PC-9 (cell line): ENCODE measurements around the gene NFKBIZ. TPM values are rescaled to one million over a fixed set of nuclear protein-coding genes. Genes with fewer than 3 reads are reported as not detected.

Source experiments
- BruUV-seq: library from RNA; stranded (reverse); fragments of 400-500 nt; replicated peaks from 2 replicates; lab custom pipeline; 2021; lab: Mats Ljungman, UMichigan
- CTCF ChIA-PET: fragments of 300-600 bp; sonication (Branson Sonifier 250); formaldehyde crosslinking; loops from one replicate; lab custom pipeline; 2022; ENCODE audit warnings: antibody characterized with exemption; lab: Charles Lee
- POLR2A ChIA-PET: fragments of 300-600 bp; sonication (Branson Sonifier 250); formaldehyde crosslinking; loops from one replicate; lab custom pipeline; 2022; ENCODE audit warnings: antibody characterized with exemption; ENCODE audit not compliant: unreplicated experiment; lab: Charles Lee
- DNase-seq, 2 experiments: peaks; one replicate each; pipeline versions ENCODE4 v3.0.0 to v3.0.0-alpha.2; 2015 to 2022; ENCODE audit warnings: mixed read lengths in 1 of 2
- H2AFZ ChIP-seq: fragments of 200-600 bp; sonication (generic); 2 replicates; pipeline ENCODE4 v1.8.1; 2017; ENCODE audit warnings: antibody characterized with exemption
- H3F3A ChIP-seq: fragments of 200-600 bp; sonication (generic); 2 replicates; pipeline ENCODE4 v1.8.1; 2017; ENCODE audit warnings: antibody characterized with exemption, mild to moderate bottlenecking, low read depth; ENCODE audit not compliant: insufficient read depth
- H3K27ac ChIP-seq: fragments of 200-600 bp; sonication (generic); 2 replicates; pipeline ENCODE4 v1.6.1; 2016; ENCODE audit warnings: mixed run types
- H3K27me3 ChIP-seq: fragments of 200-600 bp; sonication (generic); 2 replicates; pipeline ENCODE4 v1.6.1; 2016; ENCODE audit warnings: low read depth, mixed run types; ENCODE audit not compliant: insufficient read depth
- H3K36me3 ChIP-seq: fragments of 200-600 bp; sonication (generic); 2 replicates; pipeline ENCODE4 v1.6.1; 2016; ENCODE audit warnings: low read depth, mixed run types
- H3K4me1 ChIP-seq: fragments of 200-600 bp; sonication (generic); replicated peaks from 2 replicates; pipeline ENCODE4 v1.6.1; 2016; ENCODE audit warnings: mixed run types; ENCODE audit not compliant: insufficient read depth
- H3K4me2 ChIP-seq: fragments of 200-600 bp; sonication (generic); 2 replicates; pipeline ENCODE4 v1.6.1; 2017; ENCODE audit warnings: mixed run types
- H3K4me3 ChIP-seq: fragments of 200-600 bp; sonication (generic); 2 replicates; pipeline ENCODE4 v1.6.1; 2016; ENCODE audit warnings: mixed run types
- H3K79me2 ChIP-seq: fragments of 200-600 bp; sonication (generic); 2 replicates; pipeline ENCODE4 v1.6.1; 2017; ENCODE audit warnings: low read depth, mixed run types
- H3K9me2 ChIP-seq: fragments of 200-600 bp; sonication (generic); 2 replicates; pipeline ENCODE4 v1.8.1; 2017; ENCODE audit warnings: mild to moderate bottlenecking; ENCODE audit not compliant: insufficient read depth
- H3K9me3 ChIP-seq: fragments of 200-600 bp; sonication (generic); 2 replicates; pipeline ENCODE4 v1.8.1; 2016; ENCODE audit warnings: low read depth; ENCODE audit not compliant: insufficient read depth
- H4K20me1 ChIP-seq: fragments of 200-600 bp; sonication (generic); 2 replicates; pipeline ENCODE4 v1.8.1; 2017; ENCODE audit not compliant: insufficient read depth
- EZH2 ChIP-seq: fragments of 200-600 bp; sonication (generic); IDR thresholded peaks from 2 replicates; pipeline ENCODE4 v1.8.0; 2017; ENCODE audit warnings: antibody characterized with exemption, low read depth
- intact Hi-C: fragments of 100-400 bp; cut with micrococcal nuclease; formaldehyde crosslinking; loops from one replicate; pipeline ENCODE4 v1.10.0; 2022; ENCODE audit not compliant: unreplicated experiment
- total RNA-seq: library from RNA; stranded (reverse); gene quantifications from 2 replicates; pipeline ENCODE4 v1.2.3, GENCODE V29; 2021
- TF ChIP-seq, protein P1 (sequence below): fragments of 200-600 bp; sonication (generic); conservative IDR thresholded peaks from 2 replicates; pipeline ENCODE4 v1.6.1; 2017; ENCODE audit warnings: mixed run types, antibody characterized with exemption, mild to moderate bottlenecking, moderate library complexity

Gene NFKBIZ
- total RNA-seq, 1 experiment from 2014 or later: 44.9 TPM

DNA sequence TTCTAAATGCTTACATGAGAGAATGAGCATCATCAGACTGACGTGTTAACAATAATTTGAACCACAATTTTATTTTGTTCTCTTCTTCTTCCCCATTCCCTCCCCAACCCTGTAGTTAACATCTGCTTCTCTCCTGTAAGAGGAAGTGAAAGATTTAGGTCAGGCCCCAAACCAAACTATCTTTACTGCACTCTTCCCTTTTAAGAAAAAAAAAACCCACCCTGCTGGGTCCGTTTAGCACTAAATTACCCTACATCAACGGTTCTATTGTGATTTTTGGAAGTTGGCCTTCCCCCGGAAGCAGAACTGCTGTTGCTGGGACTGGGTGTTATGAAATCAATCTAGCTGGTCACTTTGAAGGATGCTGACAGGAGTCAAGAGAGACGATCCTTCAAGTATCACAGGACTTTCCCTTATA lies 49.4 kb downstream of the NFKBIZ start:
- H3K79me2 ChIP-seq: no peaks in the 10 kb centered on the region
- POLR2A ChIA-PET: no interaction called here
- peaks cover 6% of the 10 kb centered on the region; the same call in 1 of the 2 replicates for H3K4me1 ChIP-seq
- no peaks in the 10 kb centered on the region for H3K9me3 ChIP-seq
- TF ChIP-seq EZH2: no peak
- TF ChIP-seq, protein P1, sequence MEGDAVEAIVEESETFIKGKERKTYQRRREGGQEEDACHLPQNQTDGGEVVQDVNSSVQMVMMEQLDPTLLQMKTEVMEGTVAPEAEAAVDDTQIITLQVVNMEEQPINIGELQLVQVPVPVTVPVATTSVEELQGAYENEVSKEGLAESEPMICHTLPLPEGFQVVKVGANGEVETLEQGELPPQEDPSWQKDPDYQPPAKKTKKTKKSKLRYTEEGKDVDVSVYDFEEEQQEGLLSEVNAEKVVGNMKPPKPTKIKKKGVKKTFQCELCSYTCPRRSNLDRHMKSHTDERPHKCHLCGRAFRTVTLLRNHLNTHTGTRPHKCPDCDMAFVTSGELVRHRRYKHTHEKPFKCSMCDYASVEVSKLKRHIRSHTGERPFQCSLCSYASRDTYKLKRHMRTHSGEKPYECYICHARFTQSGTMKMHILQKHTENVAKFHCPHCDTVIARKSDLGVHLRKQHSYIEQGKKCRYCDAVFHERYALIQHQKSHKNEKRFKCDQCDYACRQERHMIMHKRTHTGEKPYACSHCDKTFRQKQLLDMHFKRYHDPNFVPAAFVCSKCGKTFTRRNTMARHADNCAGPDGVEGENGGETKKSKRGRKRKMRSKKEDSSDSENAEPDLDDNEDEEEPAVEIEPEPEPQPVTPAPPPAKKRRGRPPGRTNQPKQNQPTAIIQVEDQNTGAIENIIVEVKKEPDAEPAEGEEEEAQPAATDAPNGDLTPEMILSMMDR: no peak
- no peaks in the 10 kb centered on the region for H3K36me3 ChIP-seq
- H3K4me3 ChIP-seq: no peak overlapping the region
- H3K27me3 ChIP-seq: no peaks in the 10 kb centered on the region
- CTCF ChIA-PET: no interaction called here
- H3K4me2 ChIP-seq: no peak overlapping the region
- no peaks in the 10 kb centered on the region for H3K9me2 ChIP-seq
- H3F3A ChIP-seq: no peaks in the 10 kb centered on the region
- BruUV-seq: no TSS peak
- intact Hi-C loops: no loop called here
- no peak overlapping the region for H2AFZ ChIP-seq
- H3K27ac ChIP-seq: no peak overlapping the region
- H4K20me1 ChIP-seq: no peaks in the 10 kb centered on the region
- DNase-seq: no peak

DNA sequence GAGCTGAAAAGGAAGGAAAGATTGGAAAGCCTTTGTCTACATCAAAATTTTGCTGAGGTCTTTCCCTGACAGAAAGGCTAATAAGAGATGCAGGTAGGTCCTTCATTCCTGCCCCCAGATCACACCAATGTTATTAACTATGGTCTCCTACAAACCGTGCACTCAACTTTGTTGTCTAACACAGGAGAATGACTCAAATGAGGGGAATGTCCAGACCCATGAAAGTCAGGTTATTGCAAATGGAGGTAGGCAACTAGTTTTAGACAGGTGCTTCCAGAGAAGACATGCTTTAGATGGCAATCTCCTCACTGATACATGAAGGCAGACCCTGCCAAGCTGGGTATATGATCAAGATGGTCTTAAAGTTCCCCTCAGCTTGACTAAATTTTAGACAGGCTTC lies 51.0 kb downstream of the NFKBIZ start:
- no peak for TF ChIP-seq EZH2
- TF ChIP-seq, protein P1: no peak

DNA sequence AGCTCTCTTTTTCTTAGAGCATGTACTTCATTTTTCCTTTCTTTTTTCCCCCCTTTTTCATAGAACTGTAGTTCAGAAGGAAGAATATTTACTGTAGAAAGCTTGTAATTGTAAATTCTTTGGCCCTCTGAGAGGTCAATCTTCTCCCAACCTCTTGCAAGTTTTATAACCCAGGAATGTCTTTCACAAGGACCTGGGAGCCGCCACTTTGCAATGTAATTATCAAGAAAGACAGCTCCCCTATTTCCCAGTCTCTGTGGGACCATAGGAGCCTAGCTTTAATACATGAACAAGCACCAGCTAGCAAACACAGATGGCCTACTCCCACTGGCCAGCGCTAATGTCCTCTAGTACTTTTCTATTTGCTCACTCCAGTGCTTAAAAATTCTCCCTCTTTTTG lies 51.4 kb downstream of the NFKBIZ start:
- BruUV-seq: no TSS peak
- peaks cover 6% of the 10 kb centered on the region for H3K4me1 ChIP-seq
- TF ChIP-seq EZH2: no peak
- TF ChIP-seq, protein P1: no peak
- no peaks in the 10 kb centered on the region for H3K9me3 ChIP-seq
- CTCF ChIA-PET: interaction anchor here (0.6 kb wide), 1 partner anchor 328 kb away, joined by 5 read pairs; no protein-coding TSS in a partner anchor
- H3K36me3 ChIP-seq: no peaks in the 10 kb centered on the region
- POLR2A ChIA-PET: no interaction called here
- no peak for DNase-seq
- no peaks in the 10 kb centered on the region for H3F3A ChIP-seq
- no peak overlapping the region for H3K4me3 ChIP-seq
- H3K79me2 ChIP-seq: no peaks in the 10 kb centered on the region
- no peaks in the 10 kb centered on the region for H3K9me2 ChIP-seq
- intact Hi-C loops: no loop called here
- no peak overlapping the region for H3K4me2 ChIP-seq
- no peaks in the 10 kb centered on the region for H4K20me1 ChIP-seq
- no peak overlapping the region for H2AFZ ChIP-seq
- H3K27ac ChIP-seq: no peak overlapping the region
- no peaks in the 10 kb centered on the region for H3K27me3 ChIP-seq

More for the DNA sequence above, 51.0 kb downstream of the NFKBIZ start:
- Histone ChIP-seq H3K27me3 (no peaks in the 10 kb centered on the region), H3K36me3 (no peaks in the 10 kb centered on the region), H3K4me1 (peaks cover 6% of the 10 kb centered on the region), H3K9me3 (no peaks in the 10 kb centered on the region), H3F3A (no peaks in the 10 kb centered on the region), H2AFZ (0 out of 2 replicates have a peak overlapping the region, but pooled peaks have one; percentile 3), H3K4me2 (no peak overlapping the region), H3K79me2 (no peaks in the 10 kb centered on the region), H3K27ac (no peak overlapping the region), H3K9me2 (no peaks in the 10 kb centered on the region), H3K4me3 (no peak overlapping the region), H4K20me1 (no peaks in the 10 kb centered on the region)
- CTCF ChIA-PET: no interaction called here
- BruUV-seq: no TSS peak
- intact Hi-C loops: no loop called here
- DNase-seq: no peak
- POLR2A ChIA-PET: no interaction called here
